Gastroesophageal sphincter (tissue), 4 donors: ENCODE measurements around the gene ACTA1. TPM values are rescaled to one million over a fixed set of nuclear protein-coding genes. Genes with fewer than 3 reads are reported as not detected.

ENCODE experiments used
- ATAC-seq: fragments of 150-250 bp; one replicate; pipeline ENCODE4 v1.9.1; 2016; ENCODE audit warnings: mild to moderate bottlenecking, moderate library complexity
- H3K27ac ChIP-seq, 4 donors: fragments of 200-600 bp; sonication (generic) in 3 of 4; 1 replicate in 3 of 4; 2 replicates in 1 of 4; pipeline ENCODE4 v1.5.1; 2016 to 2019
- H3K27me3 ChIP-seq: fragments of 200-600 bp; sonication (generic); one replicate; pipeline ENCODE4 v1.5.1; 2019
- H3K36me3 ChIP-seq, 2 donors: fragments of 200-600 bp; sonication (generic); one replicate each; pipeline ENCODE4 v1.5.1; 2019; ENCODE audit warnings: control low read depth in 1 of 2
- H3K4me1 ChIP-seq, 3 donors: fragments of 200-600 bp; sonication (generic); 1 replicate in 2 of 3; 2 replicates in 1 of 3; pipeline ENCODE4 v1.5.1; 2016 to 2019; ENCODE audit warnings: control low read depth in 2 of 3
- H3K4me3 ChIP-seq, 2 donors: fragments of 200-600 bp; sonication (generic); one replicate each; pipeline ENCODE4 v1.5.1; 2019; ENCODE audit warnings: mild to moderate bottlenecking in 1 of 2, moderate library complexity in 1 of 2
- H3K9me3 ChIP-seq, 3 donors: fragments of 200-600 bp; sonication (generic); one replicate each; pipeline ENCODE4 v1.5.1; 2017 to 2019; ENCODE audit warnings: control low read depth in 2 of 3
- EP300 ChIP-seq: sonication (generic); formaldehyde crosslinking; IDR thresholded peaks from one replicate; pipeline ENCODE4 v1.6.1; 2017; ENCODE audit warnings: antibody characterized with exemption, mild to moderate bottlenecking
- POLR2A ChIP-seq, 2 donors: fragments of 450-650 bp; IDR thresholded peaks; one replicate each; pipeline ENCODE4 v1.6.1; 2017; ENCODE audit warnings: antibody characterized with exemption in 2 of 2, mild to moderate bottlenecking in 2 of 2, moderate library complexity in 1 of 2
- POLR2AphosphoS5 ChIP-seq: sonication (generic); formaldehyde crosslinking; IDR thresholded peaks from one replicate; pipeline ENCODE4 v1.6.1; 2017; ENCODE audit warnings: antibody characterized with exemption
- WGBS, 2 donors: methylation state at CpG; one replicate each; pipeline ENCODE4 v1.1.5; 2018; ENCODE audit warnings: low coverage in 1 of 2; 5-methylcytosine and 5-hydroxymethylcytosine counted together
- small RNA-seq, 4 donors: library from RNA; depleted of rRNA; stranded (forward); fragments of <200 nt; gene quantifications; one replicate each; pipeline ENCODE3, GENCODE V24; 2016
- total RNA-seq, 4 donors: library from RNA; depleted of rRNA; stranded (reverse); fragments of >200 nt; gene quantifications; one replicate each; pipeline ENCODE4 v1.1.0, GENCODE V29; 2016
- TF ChIP-seq, protein P1 (sequence below), 4 experiments: fragments of 200-600 bp in 2 of 4; fragments of 450-650 bp in 2 of 4; sonication (generic) in 1 of 4; IDR thresholded peaks; one replicate each; pipeline ENCODE4 v1.5.1; 2017 to 2019; ENCODE audit warnings: antibody characterized with exemption in 4 of 4, mild to moderate bottlenecking in 2 of 4, moderate library complexity in 2 of 4

The ACTA1 gene
- total RNA-seq, 4 donors from 2014 or later: 0.27 to 0.42 TPM; not detected in 2

DNA sequence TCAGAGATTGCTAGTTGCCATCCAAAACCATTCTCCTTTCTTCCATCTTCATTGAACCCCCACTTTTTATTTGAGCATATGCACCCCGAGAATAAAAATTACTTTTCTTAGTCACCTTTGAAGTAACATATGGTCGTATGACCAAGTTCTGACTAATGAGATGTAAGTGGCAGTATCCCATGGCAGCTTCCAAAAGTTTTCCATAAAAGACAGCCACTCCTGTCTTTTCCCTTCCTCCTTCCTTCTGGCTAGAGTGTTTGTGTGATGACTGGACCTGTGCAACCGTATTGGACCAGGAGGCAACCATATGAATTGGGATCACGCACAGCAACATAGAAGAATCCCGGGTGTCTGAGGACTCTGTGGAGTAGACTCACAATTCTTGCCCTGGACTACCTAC, 49.9 kb downstream of the ACTA1 start:
- WGBS, 2 donors: 75 to 94% methylated on average over 2 to 5 of the region's 5 CpGs
- ATAC-seq: no peak
- no peak for TF ChIP-seq EP300
- TF ChIP-seq, protein P1, sequence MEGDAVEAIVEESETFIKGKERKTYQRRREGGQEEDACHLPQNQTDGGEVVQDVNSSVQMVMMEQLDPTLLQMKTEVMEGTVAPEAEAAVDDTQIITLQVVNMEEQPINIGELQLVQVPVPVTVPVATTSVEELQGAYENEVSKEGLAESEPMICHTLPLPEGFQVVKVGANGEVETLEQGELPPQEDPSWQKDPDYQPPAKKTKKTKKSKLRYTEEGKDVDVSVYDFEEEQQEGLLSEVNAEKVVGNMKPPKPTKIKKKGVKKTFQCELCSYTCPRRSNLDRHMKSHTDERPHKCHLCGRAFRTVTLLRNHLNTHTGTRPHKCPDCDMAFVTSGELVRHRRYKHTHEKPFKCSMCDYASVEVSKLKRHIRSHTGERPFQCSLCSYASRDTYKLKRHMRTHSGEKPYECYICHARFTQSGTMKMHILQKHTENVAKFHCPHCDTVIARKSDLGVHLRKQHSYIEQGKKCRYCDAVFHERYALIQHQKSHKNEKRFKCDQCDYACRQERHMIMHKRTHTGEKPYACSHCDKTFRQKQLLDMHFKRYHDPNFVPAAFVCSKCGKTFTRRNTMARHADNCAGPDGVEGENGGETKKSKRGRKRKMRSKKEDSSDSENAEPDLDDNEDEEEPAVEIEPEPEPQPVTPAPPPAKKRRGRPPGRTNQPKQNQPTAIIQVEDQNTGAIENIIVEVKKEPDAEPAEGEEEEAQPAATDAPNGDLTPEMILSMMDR (IDR thresholded peaks at IDR 0.05): no peak
- TF ChIP-seq POLR2AphosphoS5: no peak
- no peak for TF ChIP-seq POLR2A (IDR thresholded peaks at IDR 0.05)
- Histone ChIP-seq H3K36me3 (no peaks in the 10 kb centered on the region), H3K27ac (no peak overlapping the region), H3K27me3 (peaks cover 38% of the 10 kb centered on the region), H3K4me3 (no peak overlapping the region), H3K9me3 (no peaks in the 10 kb centered on the region), H3K4me1 (no peaks in the 10 kb centered on the region)

DNA sequence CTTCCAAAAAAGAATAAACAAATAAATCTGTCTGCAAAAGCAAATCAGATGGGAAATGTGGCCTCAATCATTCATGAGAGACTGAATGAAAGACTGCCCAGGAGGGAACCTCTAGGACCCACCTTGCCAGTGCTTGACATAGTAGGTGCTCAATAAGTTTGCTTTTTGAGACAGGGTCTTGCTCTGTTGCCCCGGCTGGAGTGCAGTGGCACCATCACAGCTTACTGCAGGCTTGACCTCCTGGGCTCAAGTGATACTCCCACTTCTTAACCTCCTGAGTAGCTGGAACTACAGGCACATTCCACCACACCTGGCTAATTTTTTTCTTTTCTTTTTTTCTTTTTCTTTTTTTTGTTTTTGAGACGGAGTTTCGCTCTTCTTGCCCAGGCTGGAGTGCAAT, 50.7 kb downstream of the ACTA1 start:
- no peak for ATAC-seq
- 86 to 92% methylated on average over 1 to 3 of the region's 3 CpGs for WGBS, 2 donors

More for the DNA sequence above, 50.7 kb downstream of the ACTA1 start:
- H3K27me3 ChIP-seq: peaks cover 38% of the 10 kb centered on the region
- no peaks in the 10 kb centered on the region for H3K4me1 ChIP-seq
- no peak for TF ChIP-seq POLR2AphosphoS5
- TF ChIP-seq EP300: no peak
- TF ChIP-seq, protein P1 (IDR thresholded peaks at IDR 0.05): no peak
- no peak for TF ChIP-seq POLR2A (IDR thresholded peaks at IDR 0.05)
- no peak overlapping the region for H3K4me3 ChIP-seq
- H3K9me3 ChIP-seq: no peaks in the 10 kb centered on the region
- no peak overlapping the region for H3K27ac ChIP-seq
- H3K36me3 ChIP-seq: no peaks in the 10 kb centered on the region

Small RNA genes within 50 kb of the gene (small RNA-seq; reads per million reads assigned to genes)
- gene RN7SKP276 (0 reads per million in 4 donors), gene RNU6-180P (0 to 0.18 (median 0) reads per million in 4 donors)

Other genes with a start within 250 kb of the ACTA1 start
- gene RAB4A, start 163.0 kb downstream of the ACTA1 start, total RNA-seq: 100 to 1,000 TPM in 3 of 4 donors, 10 to 100 TPM in 1; 69.3 to 136 (median 116) TPM
- gene CCSAP, start 91.0 kb downstream of the ACTA1 start, total RNA-seq: 1 to 10 TPM; 5.1 to 6.7 (median 6.2) TPM
- gene NUP133, start 74.2 kb upstream of the ACTA1 start, total RNA-seq: 10 to 100 TPM; 20.5 to 30.2 (median 26.7) TPM
- gene ABCB10, start 124.6 kb upstream of the ACTA1 start, total RNA-seq: 10 to 100 TPM; 14.1 to 21.8 (median 18.1) TPM
- gene TAF5L, start 192.0 kb upstream of the ACTA1 start, total RNA-seq: 10 to 100 TPM; 20.5 to 30.4 (median 24.6) TPM
- 10 to 100 TPM in 2 of 4 donors, 1 to 10 TPM in 2; 6.0 to 12.1 (median 9.2) TPM for gene URB2, start 192.2 kb upstream of the ACTA1 start, total RNA-seq